Heart left ventricle (tissue), 13 donors: Measurements from ENCODE around the gene CHAF1A.

Experiments used
- POLR2A ChIP-seq, 2 donors: fragments of 450-650 bp; IDR thresholded peaks; one replicate each; pipeline ENCODE4 v1.6.1; 2017; ENCODE audit warnings: antibody characterized with exemption in 2 of 2, mild to moderate bottlenecking in 2 of 2, moderate library complexity in 2 of 2
- TF ChIP-seq, protein P1 (sequence below), 12 donors: fragments of 200-600 bp; sonication (generic) in 4 of 12; IDR thresholded peaks; one replicate each; pipeline versions ENCODE4 v1.5.0 to v1.8.0; 2018 to 2022; ENCODE audit warnings: antibody characterized with exemption in 12 of 12, mild to moderate bottlenecking in 5 of 12
- donor health status: ischemic (EF 13 %, LVEDD 7.1; RV severe dilation, severe dysfunction).
- donor health status: DM: no; HTN: yes; CAD: no.
- donor health status: DM: no; HTN: no; CAD: no.
- donor health status: ischemic (EF 25% LVEDD 6.9; RV normal size, moderate dysfunction).
- donor health status: ischemic (EF 25% LVEDD 5.7; RV mildly dilated, moderate dysfunction).
- donor health status: ischemic (EF 35%, LVEDD 5.7; RV mildly dilated, moderate dysfunction).
- donor health status: nonischemic (EF 11% LVEDD 7.7; RV severe dilation, severe dysfunction).
- donor health status: DM: yes; HTN: yes; CAD: no.
- donor health status: PGD.
- donor health status: ischemic (EF 29% LVEDD 5.4; RV normal size, mild dysfunction).
- donor health status: nonischemic (EF 23%, LVEDD 6.1; RV moderate dilation, normal function).

DNA sequence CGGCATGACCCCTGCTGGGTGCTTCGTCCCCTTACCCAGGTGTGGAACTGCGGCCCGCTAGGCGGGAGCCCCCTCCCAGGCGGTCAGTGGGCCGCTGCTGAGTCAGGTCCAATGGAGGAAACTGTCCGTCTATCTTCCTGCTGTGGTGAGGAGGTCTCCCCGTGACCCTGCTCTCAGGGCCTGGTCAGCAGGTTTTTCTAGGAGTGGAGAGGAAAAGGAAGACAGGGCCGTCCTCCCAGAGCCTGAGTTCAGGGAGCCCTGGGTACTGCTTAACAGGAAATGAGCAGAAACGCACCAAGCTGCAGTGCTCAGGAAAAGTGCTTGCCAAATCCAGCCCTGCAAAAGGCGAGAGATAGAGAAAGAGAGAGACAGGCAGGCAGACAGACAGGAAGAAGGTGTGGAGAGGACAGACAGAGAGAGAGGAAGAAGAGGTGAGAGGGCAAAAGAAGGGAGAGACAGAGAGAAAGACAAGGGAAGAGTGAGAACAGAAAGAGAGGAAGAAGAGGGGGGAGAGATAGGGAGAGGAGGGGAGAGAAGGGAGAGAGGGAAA lies 12.3 kb upstream of the CHAF1A start:
- no peak for TF ChIP-seq POLR2A (IDR thresholded peaks at IDR 0.05)
- TF ChIP-seq, protein P1, sequence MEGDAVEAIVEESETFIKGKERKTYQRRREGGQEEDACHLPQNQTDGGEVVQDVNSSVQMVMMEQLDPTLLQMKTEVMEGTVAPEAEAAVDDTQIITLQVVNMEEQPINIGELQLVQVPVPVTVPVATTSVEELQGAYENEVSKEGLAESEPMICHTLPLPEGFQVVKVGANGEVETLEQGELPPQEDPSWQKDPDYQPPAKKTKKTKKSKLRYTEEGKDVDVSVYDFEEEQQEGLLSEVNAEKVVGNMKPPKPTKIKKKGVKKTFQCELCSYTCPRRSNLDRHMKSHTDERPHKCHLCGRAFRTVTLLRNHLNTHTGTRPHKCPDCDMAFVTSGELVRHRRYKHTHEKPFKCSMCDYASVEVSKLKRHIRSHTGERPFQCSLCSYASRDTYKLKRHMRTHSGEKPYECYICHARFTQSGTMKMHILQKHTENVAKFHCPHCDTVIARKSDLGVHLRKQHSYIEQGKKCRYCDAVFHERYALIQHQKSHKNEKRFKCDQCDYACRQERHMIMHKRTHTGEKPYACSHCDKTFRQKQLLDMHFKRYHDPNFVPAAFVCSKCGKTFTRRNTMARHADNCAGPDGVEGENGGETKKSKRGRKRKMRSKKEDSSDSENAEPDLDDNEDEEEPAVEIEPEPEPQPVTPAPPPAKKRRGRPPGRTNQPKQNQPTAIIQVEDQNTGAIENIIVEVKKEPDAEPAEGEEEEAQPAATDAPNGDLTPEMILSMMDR (IDR thresholded peaks at IDR 0.05), result no peak
